IMR-90 (cell line): ENCODE measurements around the gene RABGGTA. TPM values are rescaled to one million over a fixed set of nuclear protein-coding genes. Genes with fewer than 3 reads are reported as not detected.

ENCODE experiments used
- ATAC-seq: fragments of 200-7000 bp; cut with Tn5 transposase; 2 replicates; pipeline ENCODE4 v1.9.1; 2020; ENCODE audit warnings: low read depth, mild to moderate bottlenecking, moderate library complexity
- BruUV-seq: library from RNA; stranded (reverse); fragments of 400-500 nt; replicated peaks from 2 replicates; lab custom pipeline; 2021; lab: Mats Ljungman, UMichigan
- CTCF ChIA-PET: fragments of 300-600 bp; formaldehyde crosslinking; extraction: SDS; loops from one replicate; lab custom pipeline; 2021; ENCODE audit warnings: antibody characterized with exemption; lab: Yijun Ruan, JAX
- POLR2A ChIA-PET: fragments of 300-600 bp; sonication (Branson Sonifier 250); formaldehyde crosslinking; loops from one replicate; lab custom pipeline; 2022; ENCODE audit warnings: antibody characterized with exemption; ENCODE audit not compliant: unreplicated experiment; lab: Charles Lee
- DNase-seq: peaks from one replicate; pipeline ENCODE4 v3.0.0; 2013
- H2AFZ ChIP-seq: replicated peaks from 2 replicates; pipeline ENCODE3; 2013; ENCODE audit warnings: low read length, mild to moderate bottlenecking; ENCODE audit not compliant: poor library complexity
- H2AK5ac ChIP-seq: 2 replicates; pipeline ENCODE4 v1.6.1; 2013; ENCODE audit warnings: low read depth, low read length, inconsistent platforms
- H2AK9ac ChIP-seq: replicated peaks from 2 replicates; pipeline ENCODE3; 2013; ENCODE audit warnings: mild to moderate bottlenecking, low read depth, low read length, moderate library complexity; ENCODE audit not compliant: poor library complexity
- H2BK120ac ChIP-seq: 2 replicates; pipeline ENCODE4 v1.6.1; 2013; ENCODE audit warnings: low read depth, low read length, inconsistent platforms
- H2BK15ac ChIP-seq: 3 replicates; pipeline ENCODE4 v1.6.1; 2013; ENCODE audit warnings: low read depth, low read length, inconsistent platforms
- H2BK20ac ChIP-seq: 2 replicates; pipeline ENCODE4 v1.6.1; 2013; ENCODE audit warnings: low read depth, mild to moderate bottlenecking, inconsistent platforms, low read length, moderate library complexity
- H2BK5ac ChIP-seq: 2 replicates; pipeline ENCODE4 v1.6.1; 2013; ENCODE audit warnings: mild to moderate bottlenecking, low read depth, low read length, inconsistent platforms; ENCODE audit not compliant: poor library complexity, severe bottlenecking
- H3K14ac ChIP-seq: replicated peaks from 2 replicates; pipeline ENCODE4 v1.6.1; 2013; ENCODE audit warnings: low read depth, low read length, inconsistent platforms
- H3K18ac ChIP-seq: 2 replicates; pipeline ENCODE4 v1.6.1; 2013; ENCODE audit warnings: low read depth, low read length, control low read depth
- H3K23ac ChIP-seq: 2 replicates; pipeline ENCODE4 v1.6.1; 2013; ENCODE audit warnings: low read depth, low read length, inconsistent platforms
- H3K27ac ChIP-seq: 2 replicates; pipeline ENCODE4 v1.5.1; 2013; ENCODE audit warnings: mild to moderate bottlenecking, control low read depth, low read length; ENCODE audit not compliant: insufficient read depth
- H3K27me3 ChIP-seq: 2 replicates; pipeline ENCODE4 v1.6.1; 2013; ENCODE audit warnings: low read length; ENCODE audit not compliant: control insufficient read depth, insufficient read depth
- H3K36me3 ChIP-seq: 2 replicates; pipeline ENCODE4 v1.6.1; 2013; ENCODE audit warnings: low read length, mixed read lengths; ENCODE audit not compliant: control insufficient read depth, insufficient read depth
- H3K4ac ChIP-seq: 2 replicates; pipeline ENCODE4 v1.6.1; 2013; ENCODE audit warnings: low read depth, low read length, inconsistent platforms
- H3K4me1 ChIP-seq: 2 replicates; pipeline ENCODE4 v1.6.1; 2013; ENCODE audit warnings: low read length, mixed read lengths; ENCODE audit not compliant: control insufficient read depth, insufficient read depth
- H3K4me2 ChIP-seq: 2 replicates; pipeline ENCODE4 v1.6.1; 2013; ENCODE audit warnings: low read depth, mild to moderate bottlenecking, control low read depth, low read length, moderate library complexity
- H3K4me3 ChIP-seq: 2 replicates; pipeline ENCODE4 v1.5.1; 2013; ENCODE audit warnings: low read depth, mild to moderate bottlenecking, control low read depth, low read length, moderate library complexity; ENCODE audit not compliant: insufficient read depth
- H3K56ac ChIP-seq: 2 replicates; pipeline ENCODE4 v1.6.1; 2013; ENCODE audit warnings: low read length, inconsistent platforms; ENCODE audit not compliant: insufficient read depth; ENCODE audit errors: extremely low read depth
- H3K79me1 ChIP-seq, 2 experiments: 2 replicates each; pipeline ENCODE4 v1.6.1; 2013; ENCODE audit warnings: low read length in 2 of 2, inconsistent platforms in 1 of 2, low read depth in 1 of 2
- H3K9ac ChIP-seq: 2 replicates; pipeline ENCODE4 v1.6.1; 2013; ENCODE audit warnings: low read depth, low read length, control low read depth
- H3K9me1 ChIP-seq: 2 replicates; pipeline ENCODE4 v1.6.1; 2013; ENCODE audit warnings: low read length, inconsistent platforms; ENCODE audit not compliant: insufficient read depth
- H3K9me3 ChIP-seq: 2 replicates; pipeline ENCODE4 v1.6.1; 2013; ENCODE audit warnings: low read length; ENCODE audit not compliant: control insufficient read depth, insufficient read depth
- H4K20me1 ChIP-seq: 2 replicates; pipeline ENCODE4 v1.6.1; 2013; ENCODE audit warnings: low read length, inconsistent platforms; ENCODE audit not compliant: insufficient read depth
- H4K5ac ChIP-seq: 2 replicates; pipeline ENCODE4 v1.6.1; 2013; ENCODE audit warnings: mild to moderate bottlenecking, low read depth, low read length, control low read depth
- H4K8ac ChIP-seq, 2 experiments: 2 replicates each; pipeline ENCODE4 v1.6.1; 2013; ENCODE audit warnings: low read depth in 2 of 2, low read length in 2 of 2, control low read depth in 1 of 2, inconsistent platforms in 1 of 2
- H4K91ac ChIP-seq: 2 replicates; pipeline ENCODE4 v1.6.1; 2013; ENCODE audit warnings: low read depth, low read length, inconsistent platforms; ENCODE audit not compliant: insufficient read depth
- BHLHE40 ChIP-seq: fragments of 150-350 bp; IDR thresholded peaks from 2 replicates; pipeline ENCODE4 v1.6.1; 2016; ENCODE audit warnings: mild to moderate bottlenecking, low read depth, low read length
- CEBPB ChIP-seq: IDR thresholded peaks from 2 replicates; pipeline ENCODE4 v1.6.1; 2012; ENCODE audit warnings: low read depth, low read length, improper control_type of control experiment
- CHD1 ChIP-seq: IDR thresholded peaks from 2 replicates; pipeline ENCODE4 v1.6.1; 2012; ENCODE audit warnings: low read depth, low read length, improper control_type of control experiment
- FOS ChIP-seq: fragments of 150-350 bp; IDR thresholded peaks from 2 replicates; pipeline ENCODE4 v1.6.1; 2016; ENCODE audit warnings: low read depth, low read length
- MAFK ChIP-seq: IDR thresholded peaks from 2 replicates; pipeline ENCODE4 v1.6.1; 2012; ENCODE audit warnings: low read depth, low read length, improper control_type of control experiment
- MAZ ChIP-seq: IDR thresholded peaks from 2 replicates; pipeline ENCODE4 v1.6.1; 2012; ENCODE audit warnings: low read depth, mild to moderate bottlenecking, low read length, improper control_type of control experiment, moderate library complexity, borderline replicate concordance
- MXI1 ChIP-seq: IDR thresholded peaks from 2 replicates; pipeline ENCODE4 v1.6.1; 2012; ENCODE audit warnings: low read depth, mild to moderate bottlenecking, low read length, moderate library complexity, borderline replicate concordance
- NFE2L2 ChIP-seq: fragments of 150-350 bp; IDR thresholded peaks from 2 replicates; pipeline ENCODE4 v1.6.1; 2016; ENCODE audit warnings: low read depth, mild to moderate bottlenecking, low read length
- POLR2A ChIP-seq: IDR thresholded peaks from 2 replicates; pipeline ENCODE4 v1.6.1; 2012; ENCODE audit warnings: mild to moderate bottlenecking, low read depth, low read length
- RAD21 ChIP-seq: IDR thresholded peaks from 2 replicates; pipeline ENCODE4 v1.6.1; 2012; ENCODE audit warnings: low read length, improper control_type of control experiment
- RCOR1 ChIP-seq: IDR thresholded peaks from 2 replicates; pipeline ENCODE4 v1.6.1; 2012; ENCODE audit warnings: mild to moderate bottlenecking, low read length, improper control_type of control experiment; ENCODE audit not compliant: insufficient replicate concordance
- RFX5 ChIP-seq: IDR thresholded peaks from 2 replicates; pipeline ENCODE4 v1.8.0; 2012; ENCODE audit warnings: low read depth, mild to moderate bottlenecking, low read length, moderate library complexity
- SMC3 ChIP-seq: fragments of 150-350 bp; IDR thresholded peaks from 2 replicates; pipeline ENCODE4 v1.6.1; 2016; ENCODE audit warnings: low read depth, mild to moderate bottlenecking, antibody characterized with exemption, low read length, moderate library complexity
- WGBS, 2 experiments: methylation state at CpG; one replicate each; pipeline versions ENCODE4 v1.1.5 to v1.1.7; 2013; ENCODE audit warnings: missing lambda C conversion rate in 2 of 2; ENCODE audit not compliant: insufficient read length in 1 of 2; ENCODE audit errors: extremely low coverage in 2 of 2; 5-methylcytosine and 5-hydroxymethylcytosine counted together
- dilution Hi-C: fragments of 300-500 bp; cut with HindIII; formaldehyde crosslinking; loops from one replicate; pipeline ENCODE4 v1.14.3; 2018; ENCODE audit warnings: low sequenced_read_pairs; ENCODE audit not compliant: unreplicated experiment
- in situ Hi-C: fragments of 300-500 bp; cut with MboI; formaldehyde crosslinking; loops from 3 replicates; pipeline ENCODE4 v1.14.3; 2019; ENCODE audit warnings: low sequenced_read_pairs, inconsistent platforms, mixed read lengths
- intact Hi-C: fragments of 100-400 bp; cut with micrococcal nuclease; formaldehyde crosslinking; loops from 2 replicates; pipeline ENCODE4 v1.10.0; 2022
- polyA plus RNA-seq, 3 experiments: library from polyadenylated mRNA; depleted of rRNA; stranded (reverse); fragments of >200 nt; gene quantifications; 2 replicates each; pipeline ENCODE4 v1.2.3, GENCODE V29; 2012; ENCODE audit warnings: low replicate concordance in 1 of 3
- total RNA-seq: library from RNA; depleted of rRNA; stranded (reverse); fragments of >200 nt; gene quantifications from 2 replicates; pipeline ENCODE4 v1.2.3, GENCODE V29; 2012
- TF ChIP-seq, protein P1 (sequence below): fragments of 150-350 bp; IDR thresholded peaks from 2 replicates; pipeline ENCODE4 v1.6.1; 2017; ENCODE audit warnings: mild to moderate bottlenecking, antibody characterized with exemption, low read length, low read depth
- TF ChIP-seq, protein P2 (sequence below): fragments of 150-350 bp; IDR thresholded peaks from 2 replicates; pipeline ENCODE4 v1.6.1; 2016; ENCODE audit warnings: low read depth, mild to moderate bottlenecking, low read length, moderate library complexity, borderline replicate concordance
- TF ChIP-seq, protein P3 (sequence below): conservative IDR thresholded peaks from 2 replicates; pipeline ENCODE4 v1.5.1; 2012; ENCODE audit warnings: mild to moderate bottlenecking, low read depth, low read length, improper control_type of control experiment

Gene RABGGTA
- total and polyA plus RNA-seq, 2 of the 4 experiments (the other 2 are of a cell fraction), result 25.6 to 55.6 TPM

DNA sequence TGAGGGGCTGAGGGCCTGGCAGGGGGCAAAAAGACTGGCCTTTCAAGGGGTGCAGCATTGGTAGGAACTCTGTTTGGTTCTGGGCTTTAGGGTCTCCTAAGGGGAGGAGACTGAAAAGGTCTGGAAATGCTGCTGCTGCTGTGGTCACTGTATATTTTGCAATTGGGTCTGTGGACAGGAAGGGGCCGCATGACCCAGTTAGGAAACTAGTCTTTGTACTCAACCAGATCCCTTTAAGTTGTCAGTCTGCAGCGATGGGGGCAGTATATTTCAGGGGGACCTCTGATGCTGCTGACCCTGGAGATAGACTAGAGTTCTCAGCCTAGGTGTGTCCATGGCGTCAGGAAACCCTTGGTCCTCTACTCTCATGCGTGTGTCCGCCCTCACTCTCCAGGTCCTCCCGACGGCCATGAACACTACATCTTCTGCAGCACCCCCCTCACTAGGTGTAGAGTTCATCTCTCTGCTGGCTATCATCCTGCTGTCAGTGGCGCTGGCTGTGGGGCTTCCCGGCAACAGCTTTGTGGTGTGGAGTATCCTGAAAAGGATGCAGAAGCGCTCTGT lies 43.9 kb upstream of the RABGGTA start:
- Histone ChIP-seq H3K56ac (no peak overlapping the region), H3K4me3 (no peak overlapping the region), H3K23ac (no peak overlapping the region), H4K20me1 (no peaks in the 10 kb centered on the region; the same call in 1 of the 2 replicates), H3K79me1 (no peaks in the 10 kb centered on the region), H4K91ac (no peak overlapping the region), H4K8ac (no peak overlapping the region), H3K14ac (no peak overlapping the region), H3K36me3 (no peaks in the 10 kb centered on the region), H3K9me3 (no peaks in the 10 kb centered on the region), H2BK20ac (no peak overlapping the region), H3K27me3 (peaks cover 33% of the 10 kb centered on the region), H3K9ac (no peak overlapping the region), H3K27ac (no peak overlapping the region), H4K5ac (no peak overlapping the region), H2AK9ac (no peak overlapping the region), H2AK5ac (no peak overlapping the region), H3K18ac (no peak overlapping the region), H2AFZ (no peak overlapping the region), H3K4ac (no peak overlapping the region), H2BK120ac (no peak overlapping the region), H2BK5ac (no peak overlapping the region), H2BK15ac (no peak overlapping the region), H3K9me1 (peaks cover 9% of the 10 kb centered on the region), H3K4me2 (no peak overlapping the region), H3K4me1 (peaks cover 7% of the 10 kb centered on the region; the same call in 1 of the 2 replicates)
- ChIA-PET CTCF (interaction anchor here (0.6 kb wide), 1 partner anchor 69 kb away, joined by 4 read pairs; no protein-coding TSS in a partner anchor), POLR2A (no interaction called here)
- no peak for ATAC-seq
- dilution Hi-C loops, result no loop called here
- in situ Hi-C loops, result no loop called here
- no peak for TF ChIP-seq CHD1
- TF ChIP-seq, protein P1, sequence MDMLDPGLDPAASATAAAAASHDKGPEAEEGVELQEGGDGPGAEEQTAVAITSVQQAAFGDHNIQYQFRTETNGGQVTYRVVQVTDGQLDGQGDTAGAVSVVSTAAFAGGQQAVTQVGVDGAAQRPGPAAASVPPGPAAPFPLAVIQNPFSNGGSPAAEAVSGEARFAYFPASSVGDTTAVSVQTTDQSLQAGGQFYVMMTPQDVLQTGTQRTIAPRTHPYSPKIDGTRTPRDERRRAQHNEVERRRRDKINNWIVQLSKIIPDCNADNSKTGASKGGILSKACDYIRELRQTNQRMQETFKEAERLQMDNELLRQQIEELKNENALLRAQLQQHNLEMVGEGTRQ, result no peak
- no peak for TF ChIP-seq CEBPB
- TF ChIP-seq NFE2L2, result no peak
- TF ChIP-seq RFX5, result no peak
- no peak for TF ChIP-seq MXI1
- TF ChIP-seq, protein P2, sequence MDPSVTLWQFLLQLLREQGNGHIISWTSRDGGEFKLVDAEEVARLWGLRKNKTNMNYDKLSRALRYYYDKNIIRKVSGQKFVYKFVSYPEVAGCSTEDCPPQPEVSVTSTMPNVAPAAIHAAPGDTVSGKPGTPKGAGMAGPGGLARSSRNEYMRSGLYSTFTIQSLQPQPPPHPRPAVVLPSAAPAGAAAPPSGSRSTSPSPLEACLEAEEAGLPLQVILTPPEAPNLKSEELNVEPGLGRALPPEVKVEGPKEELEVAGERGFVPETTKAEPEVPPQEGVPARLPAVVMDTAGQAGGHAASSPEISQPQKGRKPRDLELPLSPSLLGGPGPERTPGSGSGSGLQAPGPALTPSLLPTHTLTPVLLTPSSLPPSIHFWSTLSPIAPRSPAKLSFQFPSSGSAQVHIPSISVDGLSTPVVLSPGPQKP, result no peak
- TF ChIP-seq, protein P3, sequence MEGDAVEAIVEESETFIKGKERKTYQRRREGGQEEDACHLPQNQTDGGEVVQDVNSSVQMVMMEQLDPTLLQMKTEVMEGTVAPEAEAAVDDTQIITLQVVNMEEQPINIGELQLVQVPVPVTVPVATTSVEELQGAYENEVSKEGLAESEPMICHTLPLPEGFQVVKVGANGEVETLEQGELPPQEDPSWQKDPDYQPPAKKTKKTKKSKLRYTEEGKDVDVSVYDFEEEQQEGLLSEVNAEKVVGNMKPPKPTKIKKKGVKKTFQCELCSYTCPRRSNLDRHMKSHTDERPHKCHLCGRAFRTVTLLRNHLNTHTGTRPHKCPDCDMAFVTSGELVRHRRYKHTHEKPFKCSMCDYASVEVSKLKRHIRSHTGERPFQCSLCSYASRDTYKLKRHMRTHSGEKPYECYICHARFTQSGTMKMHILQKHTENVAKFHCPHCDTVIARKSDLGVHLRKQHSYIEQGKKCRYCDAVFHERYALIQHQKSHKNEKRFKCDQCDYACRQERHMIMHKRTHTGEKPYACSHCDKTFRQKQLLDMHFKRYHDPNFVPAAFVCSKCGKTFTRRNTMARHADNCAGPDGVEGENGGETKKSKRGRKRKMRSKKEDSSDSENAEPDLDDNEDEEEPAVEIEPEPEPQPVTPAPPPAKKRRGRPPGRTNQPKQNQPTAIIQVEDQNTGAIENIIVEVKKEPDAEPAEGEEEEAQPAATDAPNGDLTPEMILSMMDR, result no peak
- no peak for TF ChIP-seq POLR2A
- TF ChIP-seq RAD21, result no peak
- TF ChIP-seq MAFK, result no peak
- TF ChIP-seq SMC3, result no peak
- TF ChIP-seq BHLHE40, result no peak
- TF ChIP-seq MAZ, result no peak
- no peak for TF ChIP-seq RCOR1
- no peak for TF ChIP-seq FOS
- BruUV-seq, result no TSS peak
- intact Hi-C loops, result no loop called here
- DNase-seq, result no peak
- 82% methylated on average over 3 of the region's 10 CpGs; no CpG with 5 or more reads in 1 of the 2 experiments for WGBS, 2 experiments
